ENCODE results near the gene CCDC137.

- no peak for TF ChIP-seq CTCF (IDR thresholded peaks at IDR 0.05)
- no peak for TF ChIP-seq POLR2A (IDR thresholded peaks at IDR 0.05)
These were observed 48.8 kb downstream of the CCDC137 start for GRCh38 chr17:81715107-81715871.
